Measurements from ENCODE around the gene KLHDC8A.

KLHDC8A gene

DNA sequence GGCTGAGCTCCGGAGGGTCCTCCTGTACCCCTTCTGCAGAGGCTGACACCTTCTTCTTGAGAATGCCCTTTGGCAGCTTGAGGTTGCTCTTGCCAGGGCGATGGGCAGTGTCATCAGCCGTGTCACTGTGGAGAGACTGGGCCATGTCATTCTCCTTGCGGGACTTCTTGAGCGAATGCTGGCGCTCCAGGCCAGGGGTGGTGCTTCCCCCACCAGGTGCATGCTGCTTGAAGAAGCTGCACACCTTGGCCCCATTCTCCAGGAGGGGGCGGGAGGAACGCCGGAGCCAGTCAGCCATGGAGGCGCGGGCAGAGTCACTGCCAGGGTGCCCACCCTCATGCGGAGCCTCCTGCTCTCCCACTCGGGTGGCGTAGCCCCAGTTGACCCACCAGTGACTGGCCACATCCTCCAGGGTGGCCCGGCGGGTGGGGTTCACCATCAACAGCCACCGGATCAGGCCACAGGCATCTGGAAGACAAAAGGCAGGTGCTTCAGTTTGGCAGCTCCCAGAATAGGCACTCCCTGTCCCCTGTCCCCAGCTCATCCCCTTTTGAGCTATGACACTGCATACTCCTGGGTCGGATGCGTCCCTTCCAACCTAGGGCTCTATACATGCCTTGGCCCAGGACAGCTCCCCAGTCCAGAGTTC, 52.6 kb downstream of the KLHDC8A start:
- ATAC-seq (ENCODE audit: low read depth) (no peak), DNase-seq (ENCODE audit: low spot score) (no peak)
- H3K9me3 ChIP-seq (ENCODE audit: severe bottlenecking): no peaks in the 10 kb centered on the region
- no peaks in the 10 kb centered on the region for H3K27me3 ChIP-seq (ENCODE audit: insufficient read depth, poor library complexity, severe bottlenecking)
- H3K4me1 ChIP-seq (ENCODE audit: insufficient read depth, poor library complexity, severe bottlenecking): peaks cover 28% of the 10 kb centered on the region
- TF ChIP-seq, protein P1, sequence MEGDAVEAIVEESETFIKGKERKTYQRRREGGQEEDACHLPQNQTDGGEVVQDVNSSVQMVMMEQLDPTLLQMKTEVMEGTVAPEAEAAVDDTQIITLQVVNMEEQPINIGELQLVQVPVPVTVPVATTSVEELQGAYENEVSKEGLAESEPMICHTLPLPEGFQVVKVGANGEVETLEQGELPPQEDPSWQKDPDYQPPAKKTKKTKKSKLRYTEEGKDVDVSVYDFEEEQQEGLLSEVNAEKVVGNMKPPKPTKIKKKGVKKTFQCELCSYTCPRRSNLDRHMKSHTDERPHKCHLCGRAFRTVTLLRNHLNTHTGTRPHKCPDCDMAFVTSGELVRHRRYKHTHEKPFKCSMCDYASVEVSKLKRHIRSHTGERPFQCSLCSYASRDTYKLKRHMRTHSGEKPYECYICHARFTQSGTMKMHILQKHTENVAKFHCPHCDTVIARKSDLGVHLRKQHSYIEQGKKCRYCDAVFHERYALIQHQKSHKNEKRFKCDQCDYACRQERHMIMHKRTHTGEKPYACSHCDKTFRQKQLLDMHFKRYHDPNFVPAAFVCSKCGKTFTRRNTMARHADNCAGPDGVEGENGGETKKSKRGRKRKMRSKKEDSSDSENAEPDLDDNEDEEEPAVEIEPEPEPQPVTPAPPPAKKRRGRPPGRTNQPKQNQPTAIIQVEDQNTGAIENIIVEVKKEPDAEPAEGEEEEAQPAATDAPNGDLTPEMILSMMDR (IDR thresholded peaks at IDR 0.05; ENCODE audit: poor library complexity, severe bottlenecking): no peak
- H3K4me3 ChIP-seq (ENCODE audit: severe bottlenecking): no peak overlapping the region
- peaks cover 74% of the 10 kb centered on the region for H3K36me3 ChIP-seq (ENCODE audit: low read depth)
- H3K27ac ChIP-seq (ENCODE audit: poor library complexity, severe bottlenecking): peak overlapping the region; percentile 97

DNA sequence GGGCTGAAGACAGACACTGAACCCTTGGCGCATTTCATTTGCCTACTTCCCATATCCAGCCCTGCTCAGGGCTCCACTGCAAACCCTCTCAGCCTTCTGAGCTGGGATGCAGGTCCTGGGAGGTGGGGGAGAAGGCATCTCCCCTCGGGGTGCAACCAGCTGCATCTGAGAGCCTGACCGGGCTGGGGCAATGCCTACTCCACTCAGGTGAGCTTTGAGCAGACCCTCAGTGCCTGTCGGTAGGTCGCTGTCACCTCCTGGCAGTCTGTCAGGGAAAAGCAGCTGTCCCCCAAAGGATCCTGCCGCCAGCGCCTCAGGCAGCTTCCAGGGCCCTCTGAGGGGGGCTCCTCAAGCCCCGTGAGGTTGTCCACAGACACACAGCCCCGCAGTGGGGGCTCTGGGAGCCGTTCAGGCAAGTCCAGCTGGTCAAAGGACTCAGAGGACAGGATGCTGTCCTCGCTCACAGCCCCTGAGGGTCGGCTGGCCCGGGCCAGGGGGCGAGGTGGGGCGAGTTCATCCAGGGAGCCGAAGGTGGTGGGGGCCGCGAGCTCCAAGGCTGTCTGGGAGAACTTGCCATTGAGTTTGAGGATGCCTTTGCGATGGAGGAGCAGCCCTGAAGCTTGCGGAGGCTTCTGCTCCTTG, 53.4 kb downstream of the KLHDC8A start:
- DNase-seq (ENCODE audit: low spot score) (no peak), ATAC-seq (ENCODE audit: low read depth) (no peak)
- no peak overlapping the region for H3K4me3 ChIP-seq (ENCODE audit: severe bottlenecking)
- peaks cover 36% of the 10 kb centered on the region for H3K4me1 ChIP-seq (ENCODE audit: insufficient read depth, poor library complexity, severe bottlenecking)
- peaks cover 66% of the 10 kb centered on the region for H3K36me3 ChIP-seq (ENCODE audit: low read depth)
- no peaks in the 10 kb centered on the region for H3K27me3 ChIP-seq (ENCODE audit: insufficient read depth, poor library complexity, severe bottlenecking)
- H3K9me3 ChIP-seq (ENCODE audit: severe bottlenecking): no peaks in the 10 kb centered on the region
- TF ChIP-seq, protein P1 (IDR thresholded peaks at IDR 0.05; ENCODE audit: poor library complexity, severe bottlenecking): no peak
- H3K27ac ChIP-seq (ENCODE audit: poor library complexity, severe bottlenecking): peak overlapping the region; percentile 97

DNA sequence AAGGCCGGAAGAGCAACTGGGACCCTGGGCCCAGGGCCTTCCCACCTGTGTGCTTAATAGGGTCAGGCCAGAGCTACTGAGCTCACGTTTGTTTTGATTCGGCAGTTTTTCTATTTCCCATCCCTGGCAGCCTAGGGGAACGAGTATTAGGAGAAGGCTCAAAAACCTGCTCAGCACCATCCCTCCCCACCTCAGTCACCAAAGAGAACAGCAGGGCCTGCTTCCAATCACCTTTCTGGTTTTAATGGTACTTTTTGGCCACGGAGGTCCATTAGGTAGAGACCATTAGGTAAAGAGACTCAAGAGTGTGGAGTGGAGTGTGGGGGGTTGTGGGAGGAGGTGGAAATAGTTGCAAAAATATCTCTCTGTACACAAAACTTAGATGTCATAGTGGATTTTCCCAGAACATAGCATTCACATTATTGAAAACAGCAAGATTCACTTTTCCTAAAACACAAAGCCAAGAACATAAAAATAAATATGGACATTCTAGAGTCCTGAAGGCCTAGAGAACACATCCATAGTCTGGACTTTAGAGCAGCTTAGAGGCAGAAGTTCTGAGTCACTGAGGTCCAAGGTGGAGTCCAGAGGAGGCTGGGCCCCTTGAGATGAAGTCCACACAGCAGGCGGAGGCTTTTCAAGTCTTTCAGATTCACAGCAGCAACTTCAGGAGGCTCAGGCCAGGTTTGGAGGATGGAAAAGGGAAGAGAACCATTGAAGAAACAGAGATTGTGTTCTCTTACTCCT, 54.7 kb downstream of the KLHDC8A start:
- no peak overlapping the region for H3K4me3 ChIP-seq (ENCODE audit: severe bottlenecking)
- H3K4me1 ChIP-seq (ENCODE audit: insufficient read depth, poor library complexity, severe bottlenecking): peaks cover 50% of the 10 kb centered on the region
- H3K27ac ChIP-seq (ENCODE audit: poor library complexity, severe bottlenecking): peak overlapping the region; percentile 97
- peaks cover 52% of the 10 kb centered on the region for H3K36me3 ChIP-seq (ENCODE audit: low read depth)
- ATAC-seq (ENCODE audit: low read depth): no peak
- no peaks in the 10 kb centered on the region for H3K9me3 ChIP-seq (ENCODE audit: severe bottlenecking)
- H3K27me3 ChIP-seq (ENCODE audit: insufficient read depth, poor library complexity, severe bottlenecking): no peaks in the 10 kb centered on the region
- no peak for DNase-seq (ENCODE audit: low spot score)
- TF ChIP-seq, protein P1 (IDR thresholded peaks at IDR 0.05; ENCODE audit: poor library complexity, severe bottlenecking): no peak

DNA sequence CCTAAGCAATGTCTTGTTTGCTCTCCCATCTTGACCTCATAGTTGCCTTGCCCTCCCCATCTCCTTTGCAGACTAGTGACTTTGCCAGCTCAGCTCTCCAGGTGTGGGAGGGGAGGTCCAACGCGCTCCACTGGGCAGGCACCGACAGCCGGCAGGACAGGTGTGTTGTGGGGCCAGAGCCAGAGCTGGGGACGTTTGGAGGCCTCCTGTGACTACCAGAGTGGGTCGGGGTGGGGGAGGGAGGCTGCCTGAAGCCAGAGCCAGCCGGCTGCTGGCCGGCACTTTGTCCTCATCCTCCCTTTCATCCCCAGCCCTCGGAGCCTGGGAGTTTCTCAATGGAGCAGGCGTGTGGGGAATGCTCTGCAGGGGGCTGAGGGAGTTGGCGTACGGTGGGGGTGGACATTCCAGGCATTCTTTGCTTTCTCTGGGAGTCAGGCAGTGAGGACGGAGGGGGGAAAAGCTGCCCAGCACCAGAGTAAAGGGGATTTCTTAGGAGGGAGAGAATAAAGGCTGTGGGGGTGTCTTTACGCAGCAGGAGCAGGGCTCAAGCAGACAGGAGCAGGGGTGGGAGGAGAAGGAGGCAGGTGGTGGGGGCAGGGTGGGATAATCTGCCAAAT, 55.4 kb downstream of the KLHDC8A start:
- ATAC-seq (ENCODE audit: low read depth) (peak; percentile 54), DNase-seq (ENCODE audit: low spot score) (peak; percentile 82)
- TF ChIP-seq, protein P1 (IDR thresholded peaks at IDR 0.05; ENCODE audit: poor library complexity, severe bottlenecking): no peak
- peaks cover 57% of the 10 kb centered on the region for H3K4me1 ChIP-seq (ENCODE audit: insufficient read depth, poor library complexity, severe bottlenecking)
- peaks cover 45% of the 10 kb centered on the region for H3K36me3 ChIP-seq (ENCODE audit: low read depth)
- no peak overlapping the region for H3K4me3 ChIP-seq (ENCODE audit: severe bottlenecking)
- H3K27me3 ChIP-seq (ENCODE audit: insufficient read depth, poor library complexity, severe bottlenecking): no peaks in the 10 kb centered on the region
- peak overlapping the region; percentile 97 for H3K27ac ChIP-seq (ENCODE audit: poor library complexity, severe bottlenecking)
- H3K9me3 ChIP-seq (ENCODE audit: severe bottlenecking): no peaks in the 10 kb centered on the region
